GM12892 (cell line): Measurements from ENCODE around the gene MAPK14.

ENCODE experiments used
- POLR2A ChIP-seq: IDR thresholded peaks from 2 replicates; pipeline ENCODE4 v1.6.1; 2011; ENCODE audit warnings: low read depth, low read length, control low read depth
- POLR2AphosphoS5 ChIP-seq: IDR thresholded peaks from 2 replicates; pipeline ENCODE4 v1.6.1; 2011; ENCODE audit warnings: low read depth, low read length, control low read depth

DNA sequence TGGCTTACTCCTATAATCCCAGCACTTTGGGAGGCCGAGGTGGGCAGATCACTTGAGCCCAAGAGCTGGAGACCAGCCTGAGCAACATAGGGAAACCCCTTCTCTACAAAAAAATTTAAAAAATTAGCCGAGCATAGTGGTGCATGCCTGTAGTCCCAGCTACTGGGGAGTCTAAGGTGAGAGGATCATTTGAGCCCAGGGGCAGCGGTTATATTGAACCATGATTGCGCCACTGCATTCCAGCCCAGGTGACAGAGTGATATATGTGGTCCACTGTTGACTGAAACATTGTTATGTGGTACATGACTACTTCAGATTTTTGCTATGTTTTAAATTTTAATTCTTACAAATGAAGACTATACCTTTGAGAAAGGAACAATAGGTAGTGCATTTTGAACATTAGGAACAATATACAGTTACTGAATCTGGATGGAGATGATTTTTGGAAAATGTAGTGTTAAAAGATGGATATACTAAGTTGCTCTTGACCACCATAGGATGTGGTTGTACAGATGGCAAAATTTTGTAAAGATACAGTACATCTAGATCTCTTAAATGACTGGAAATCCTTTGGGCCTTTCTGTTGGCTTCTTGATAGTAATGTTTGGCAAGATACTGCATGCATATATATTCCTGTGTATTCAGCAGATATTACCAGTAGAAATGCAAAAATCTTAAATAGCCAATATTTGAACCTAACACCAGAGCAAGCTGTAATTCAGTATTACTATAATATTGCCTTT lies 35.9 kb downstream of the MAPK14 start:
- TF ChIP-seq POLR2AphosphoS5 (no peak), POLR2A (no peak)
